PC-9 (cell line): ENCODE data around the gene SLX4.

ENCODE experiments used
- CTCF ChIP-seq: fragments of 200-600 bp; sonication (generic); conservative IDR thresholded peaks from 2 replicates; pipeline ENCODE4 v1.6.1; 2017; ENCODE audit warnings: mixed run types, antibody characterized with exemption, mild to moderate bottlenecking, moderate library complexity
- EZH2 ChIP-seq: fragments of 200-600 bp; sonication (generic); IDR thresholded peaks from 2 replicates; pipeline ENCODE4 v1.8.0; 2017; ENCODE audit warnings: antibody characterized with exemption, low read depth

- no peak for TF ChIP-seq CTCF
- no peak for TF ChIP-seq EZH2
Measured at GRCh38 chr16:3564889-3565141, 46.6 kb downstream of the SLX4 start.
